ENCODE results near the gene ZFP36L1. TPM values are rescaled to one million over a fixed set of nuclear protein-coding genes. Genes with fewer than 3 reads are reported as not detected.

ZFP36L1 gene
- total and polyA plus RNA-seq, 2 of the 13 experiments (the other 11 are each of a cell fraction or from before 2014, with no cell fraction given): 7.4 to 10.2 TPM

DNA sequence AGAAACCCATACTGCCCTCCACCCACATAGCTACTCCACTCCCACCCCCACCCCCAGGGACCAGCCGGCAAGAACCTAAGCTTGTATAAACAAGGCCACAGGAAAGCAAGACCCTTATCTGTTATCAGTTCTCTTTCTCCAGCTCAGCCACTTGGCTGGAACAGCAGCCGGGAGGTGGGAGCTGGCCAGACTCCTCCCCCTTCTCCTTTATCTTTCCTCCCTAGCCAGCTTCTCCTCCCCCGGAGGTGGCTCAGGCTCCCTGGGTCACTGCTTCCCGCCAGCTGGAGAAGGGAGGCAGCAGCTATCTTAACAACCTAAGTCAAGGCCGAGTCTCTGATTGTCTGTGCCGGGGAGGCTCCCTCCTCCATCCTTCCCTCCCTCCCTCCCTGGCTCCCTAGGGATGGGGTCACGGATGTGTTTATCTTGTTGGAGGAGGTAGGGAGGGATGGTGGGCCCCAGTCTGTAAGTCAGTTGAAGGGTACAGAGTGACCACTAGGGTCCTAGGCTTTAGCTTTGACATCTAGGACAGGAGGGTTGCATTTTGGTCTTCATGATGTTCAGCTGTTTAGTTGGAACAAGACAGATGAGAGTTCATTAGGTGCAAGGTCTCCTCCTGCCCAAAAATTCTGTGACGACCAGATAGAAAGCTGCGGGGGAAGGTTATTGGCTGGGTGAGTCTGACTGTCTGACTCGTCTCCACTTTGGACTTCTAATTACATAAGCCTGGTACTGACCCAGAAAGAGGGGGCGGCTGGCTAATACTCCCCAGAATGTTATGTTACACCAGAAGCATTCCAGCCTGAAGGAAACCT is 29.7 kb downstream of the ZFP36L1 start (continued):
- TF ChIP-seq ZNF556 (CRISPR knock-in tag; IDR thresholded peaks at IDR 0.05; ENCODE audit: borderline replicate concordance) (no peak), SOX13 (IDR thresholded peaks at IDR 0.05) (no peak), SOX13 (CRISPR knock-in tag; conservative IDR thresholded peaks at IDR 0.05 in 1 of 2, IDR thresholded peaks at IDR 0.05 in 1 of 2) (no peak), FOSL2 (CRISPR knock-in tag; IDR thresholded peaks at IDR 0.05) (no peak), ZNF296 (CRISPR knock-in tag; conservative IDR thresholded peaks at IDR 0.05) (no peak), MLX (CRISPR knock-in tag; IDR thresholded peaks at IDR 0.05) (no peak)

DNA sequence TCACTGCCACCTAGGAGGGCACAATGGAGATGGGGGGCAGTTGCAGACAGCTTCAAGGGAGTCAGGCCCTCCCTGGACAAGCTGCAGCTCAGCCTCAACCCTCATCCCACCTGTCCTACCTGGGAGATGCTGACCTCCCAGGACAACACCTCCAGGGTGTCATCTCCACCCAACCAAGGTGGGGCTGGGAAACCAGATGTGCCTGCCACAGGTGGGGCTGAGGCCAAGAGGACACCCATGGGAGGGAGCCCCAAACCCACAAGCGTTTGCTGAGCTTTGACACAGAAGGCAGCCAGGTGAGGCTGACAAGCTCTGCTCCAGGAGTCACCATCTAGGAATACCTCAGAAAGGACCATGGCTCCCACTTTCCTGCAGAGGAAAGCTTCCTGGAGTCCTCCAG is 31.5 kb downstream of the ZFP36L1 start:
- peaks cover 87% of the 10 kb centered on the region for H3K4me1 ChIP-seq (ENCODE audit: insufficient read depth, low read length)
- intact Hi-C loops (cut with micrococcal nuclease; ENCODE audit: unreplicated experiment): no loop called here
- ChIA-PET CTCF (ENCODE audit: low intra/inter-chr PET ratio, low total read pairs) (no interaction called here), POLR2A (no interaction called here)
- no peak overlapping the region for H2AFZ ChIP-seq (ENCODE audit: low read length)
- H3K4me2 ChIP-seq (ENCODE audit: low read depth, low read length): no peak overlapping the region
- no peaks in the 10 kb centered on the region for H3K79me2 ChIP-seq (ENCODE audit: insufficient read depth, low read length)
- no peak overlapping the region for H3K27ac ChIP-seq (ENCODE audit: extremely low read length, insufficient read depth, low read length)
- no TSS peak for BruUV-seq (replicated peaks)
- H4K20me1 ChIP-seq (ENCODE audit: insufficient read depth, low read length): no peaks in the 10 kb centered on the region
- no peaks in the 10 kb centered on the region for H3K27me3 ChIP-seq (ENCODE audit: control insufficient read depth in 1 of 2, insufficient read depth in 2 of 2, low read length in 2 of 2)
- FAIRE-seq (no peak), ATAC-seq (no peak), DNase-seq (ENCODE audit: low spot score) (no peak)
- no peak overlapping the region for H3K4me3 ChIP-seq (replicated peaks in 1 of 3; ENCODE audit: insufficient read depth in 1 of 3, low read depth in 2 of 3, low read length in 3 of 3)
- in situ Hi-C loops (cut with HindIII; ENCODE audit: extremely low pct_ligation_motif_present, low pct_unique_long_range_greater_than_20kb): no loop called here
- TF ChIP-seq IKZF1 (IDR thresholded peaks at IDR 0.05): no peak
- TF ChIP-seq TARDBP (CRISPR knock-in tag; IDR thresholded peaks at IDR 0.05): no peak
- no peak for TF ChIP-seq ZNF816 (CRISPR knock-in tag; IDR thresholded peaks at IDR 0.05; ENCODE audit: borderline replicate concordance)
- no peak for TF ChIP-seq ZNF138 (CRISPR knock-in tag; IDR thresholded peaks at IDR 0.05; ENCODE audit: low read depth)
- TF ChIP-seq, protein P1, sequence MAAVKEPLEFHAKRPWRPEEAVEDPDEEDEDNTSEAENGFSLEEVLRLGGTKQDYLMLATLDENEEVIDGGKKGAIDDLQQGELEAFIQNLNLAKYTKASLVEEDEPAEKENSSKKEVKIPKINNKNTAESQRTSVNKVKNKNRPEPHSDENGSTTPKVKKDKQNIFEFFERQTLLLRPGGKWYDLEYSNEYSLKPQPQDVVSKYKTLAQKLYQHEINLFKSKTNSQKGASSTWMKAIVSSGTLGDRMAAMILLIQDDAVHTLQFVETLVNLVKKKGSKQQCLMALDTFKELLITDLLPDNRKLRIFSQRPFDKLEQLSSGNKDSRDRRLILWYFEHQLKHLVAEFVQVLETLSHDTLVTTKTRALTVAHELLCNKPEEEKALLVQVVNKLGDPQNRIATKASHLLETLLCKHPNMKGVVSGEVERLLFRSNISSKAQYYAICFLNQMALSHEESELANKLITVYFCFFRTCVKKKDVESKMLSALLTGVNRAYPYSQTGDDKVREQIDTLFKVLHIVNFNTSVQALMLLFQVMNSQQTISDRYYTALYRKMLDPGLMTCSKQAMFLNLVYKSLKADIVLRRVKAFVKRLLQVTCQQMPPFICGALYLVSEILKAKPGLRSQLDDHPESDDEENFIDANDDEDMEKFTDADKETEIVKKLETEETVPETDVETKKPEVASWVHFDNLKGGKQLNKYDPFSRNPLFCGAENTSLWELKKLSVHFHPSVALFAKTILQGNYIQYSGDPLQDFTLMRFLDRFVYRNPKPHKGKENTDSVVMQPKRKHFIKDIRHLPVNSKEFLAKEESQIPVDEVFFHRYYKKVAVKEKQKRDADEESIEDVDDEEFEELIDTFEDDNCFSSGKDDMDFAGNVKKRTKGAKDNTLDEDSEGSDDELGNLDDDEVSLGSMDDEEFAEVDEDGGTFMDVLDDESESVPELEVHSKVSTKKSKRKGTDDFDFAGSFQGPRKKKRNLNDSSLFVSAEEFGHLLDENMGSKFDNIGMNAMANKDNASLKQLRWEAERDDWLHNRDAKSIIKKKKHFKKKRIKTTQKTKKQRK (IDR thresholded peaks at IDR 0.05; ENCODE audit: low read length): no peak
- H3K9ac ChIP-seq (ENCODE audit: insufficient read depth, low read depth, low read length): no peak overlapping the region
- no CpG with 5 or more reads among the region's 1 CpG for WGBS (ENCODE audit: low lambda C conversion rate)
- no peaks in the 10 kb centered on the region for H3K9me3 ChIP-seq (ENCODE audit: low read length)
- H3K36me3 ChIP-seq (replicated peaks in 1 of 2; ENCODE audit: control insufficient read depth in 1 of 2, insufficient read depth in 2 of 2, low read length in 2 of 2): no peaks in the 10 kb centered on the region

All from HepG2 (cell line).